A549 (cell line): Measurements from ENCODE around the gene TMEM222. TPM values are rescaled to one million over a fixed set of nuclear protein-coding genes. Genes with fewer than 3 reads are reported as not detected.

Experiments used
- ATAC-seq, 2 experiments: fragments of 200-7000 bp in 1 of 2; fragments of >200 bp in 1 of 2; cut with Nextera tagmentation in 1 of 2; cut with Tn5 transposase in 1 of 2; 3 replicates each; pipeline versions ENCODE4 v1.8.0 to v1.9.1; 2018 to 2020; ENCODE audit warnings: mild to moderate bottlenecking in 1 of 2, moderate library complexity in 1 of 2
- CTCF ChIA-PET: fragments of 300-600 bp; sonication (Branson Sonifier 250); formaldehyde crosslinking; extraction: SDS; loops from one replicate; lab custom pipeline; 2021; ENCODE audit warnings: antibody characterized with exemption, inconsistent platforms; lab: Yijun Ruan, JAX
- POLR2A ChIA-PET: fragments of 350-600 bp; formaldehyde crosslinking; extraction: SDS; loops from one replicate; lab custom pipeline; 2021; ENCODE audit warnings: antibody characterized with exemption, inconsistent platforms; lab: Yijun Ruan, JAX
- DNase-seq, 2 experiments: peaks; one replicate each; pipeline versions ENCODE4 v3.0.0 to v3.0.0-alpha.2; 2011 to 2016; ENCODE audit warnings: low read depth in 1 of 2, low spot score in 1 of 2
- FAIRE-seq: peaks from 2 replicates; lab custom pipeline; 2011; peaks lifted over from hg19 to GRCh38; lab: Jason Lieb, UNC
- H3K27ac ChIP-seq, 2 experiments: fragments of >200 bp; sonication (Bioruptor Twin); formaldehyde crosslinking; 3 replicates each; pipeline ENCODE4 v1.5.1; 2016 to 2017
- H3K4me1 ChIP-seq: fragments of >200 bp; sonication (Bioruptor Twin); formaldehyde crosslinking; 3 replicates; pipeline ENCODE4 v1.6.1; 2016
- H3K4me2 ChIP-seq: fragments of >200 bp; sonication (Bioruptor Twin); formaldehyde crosslinking; 3 replicates; pipeline ENCODE4 v1.6.1; 2016
- H3K4me3 ChIP-seq: fragments of >200 bp; sonication (Bioruptor Twin); formaldehyde crosslinking; 3 replicates; pipeline ENCODE4 v1.5.1; 2016
- H3K9me3 ChIP-seq: fragments of >200 bp; sonication (Bioruptor Twin); formaldehyde crosslinking; 3 replicates; pipeline ENCODE4 v1.6.1; 2016
- CEBPB ChIP-seq, 2 experiments: fragments of >200 bp in 1 of 2; sonication (Bioruptor Twin) in 1 of 2; formaldehyde crosslinking in 1 of 2; IDR thresholded peaks; 2 replicates each; pipeline ENCODE4 v1.6.1; 2012 to 2016
- CHD2 ChIP-seq: fragments of 150-350 bp; IDR thresholded peaks from 2 replicates; pipeline ENCODE4 v1.6.1; 2014; ENCODE audit warnings: low read length; ENCODE audit not compliant: partially characterized antibody
- CHD4 ChIP-seq: fragments of 200-600 bp; sonication (generic); IDR thresholded peaks from 2 replicates; pipeline ENCODE4 v1.6.1; 2016; ENCODE audit warnings: antibody characterized with exemption, mild to moderate bottlenecking, borderline replicate concordance
- EHMT2 ChIP-seq: fragments of 200-600 bp; sonication (generic); IDR thresholded peaks from 2 replicates; pipeline ENCODE4 v1.6.1; 2016; ENCODE audit warnings: antibody characterized with exemption, low read depth, mild to moderate bottlenecking, moderate library complexity
- ESRRA ChIP-seq: fragments of 150-350 bp; IDR thresholded peaks from 2 replicates; pipeline ENCODE4 v1.6.1; 2014; ENCODE audit warnings: mild to moderate bottlenecking, low read length, borderline replicate concordance
- FOXS1 ChIP-seq: fragments of 250-450 bp; sonication (Bioruptor Pico); IDR thresholded peaks from 2 replicates; pipeline ENCODE4 v1.5.0; 2020; ENCODE audit warnings: mild to moderate bottlenecking, moderate library complexity
- GATA3 ChIP-seq: IDR thresholded peaks from 2 replicates; pipeline ENCODE4 v1.6.1; 2012; ENCODE audit warnings: borderline replicate concordance
- HEYL ChIP-seq: fragments of 250-450 bp; sonication (Bioruptor Pico); IDR thresholded peaks from 2 replicates; pipeline ENCODE4 v1.8.0; 2021; ENCODE audit warnings: mild to moderate bottlenecking, moderate library complexity
- KDM1A ChIP-seq: fragments of 200-600 bp; sonication (generic); IDR thresholded peaks from 2 replicates; pipeline ENCODE4 v1.6.1; 2016; ENCODE audit warnings: low read depth, mild to moderate bottlenecking
- MAX ChIP-seq: IDR thresholded peaks from 2 replicates; pipeline ENCODE4 v1.6.1; 2012
- MAZ ChIP-seq: fragments of 150-350 bp; IDR thresholded peaks from 2 replicates; pipeline ENCODE4 v1.6.1; 2014; ENCODE audit warnings: antibody characterized with exemption, low read depth, low read length, borderline replicate concordance
- NFE2L2 ChIP-seq: fragments of 150-350 bp; conservative IDR thresholded peaks from 2 replicates; pipeline ENCODE4 v1.6.1; 2014; ENCODE audit warnings: low read length
- NR3C1 ChIP-seq: fragments of >200 bp; sonication (Bioruptor Twin); formaldehyde crosslinking; IDR thresholded peaks from 3 replicates; pipeline ENCODE4 v1.6.1; 2017
- PBX3 ChIP-seq: IDR thresholded peaks from 2 replicates; pipeline ENCODE4 v1.6.1; 2012
- PHF8 ChIP-seq: fragments of 200-600 bp; sonication (generic); IDR thresholded peaks from 2 replicates; pipeline ENCODE4 v1.6.1; 2016; ENCODE audit warnings: low read depth, mild to moderate bottlenecking, antibody characterized with exemption, moderate library complexity, borderline replicate concordance
- RARB ChIP-seq: fragments of 250-450 bp; sonication (Bioruptor Pico); IDR thresholded peaks from 2 replicates; pipeline ENCODE4 v1.8.0; 2021; ENCODE audit warnings: mild to moderate bottlenecking, moderate library complexity
- RCOR1 ChIP-seq: fragments of 150-350 bp; IDR thresholded peaks from 2 replicates; pipeline ENCODE4 v1.6.1; 2014; ENCODE audit warnings: antibody characterized with exemption, low read length, low read depth
- TFCP2L1 ChIP-seq: fragments of 250-450 bp; sonication (Bioruptor Pico); IDR thresholded peaks from 2 replicates; pipeline ENCODE4 v1.5.0; 2021; ENCODE audit warnings: mild to moderate bottlenecking
- TP53 ChIP-seq: fragments of 250-450 bp; sonication (Bioruptor Pico); IDR thresholded peaks from 2 replicates; pipeline ENCODE4 v1.5.0; 2021; ENCODE audit warnings: mild to moderate bottlenecking, moderate library complexity
- ZSCAN20 ChIP-seq: fragments of 250-450 bp; sonication (Bioruptor Pico); IDR thresholded peaks from 2 replicates; pipeline ENCODE4 v1.8.0; 2022; ENCODE audit warnings: mild to moderate bottlenecking, moderate library complexity
- WGBS: methylation state at CpG from one replicate; pipeline ENCODE4 v1.1.6; 2017; ENCODE audit errors: missing lambda C conversion rate; 5-methylcytosine and 5-hydroxymethylcytosine counted together
- polyA plus RNA-seq, 4 experiments: library from polyadenylated mRNA; depleted of rRNA in 3 of 4; stranded (reverse); fragments of >200 nt; fragmentation: RNase III in 1 of 4; extraction: RNeasy Plus Mini Kit Qiagen cat#74134 plus additional on column Dnase treatment in 1 of 4; gene quantifications; 2 replicates in 3 of 4; 3 replicates in 1 of 4; pipeline ENCODE4 v1.2.3, GENCODE V29; 2011 to 2017
- TF ChIP-seq, protein P1 (sequence below): fragments of 250-450 bp; sonication (Bioruptor Pico); IDR thresholded peaks from 2 replicates; pipeline ENCODE4 v1.5.0; 2021; ENCODE audit warnings: mild to moderate bottlenecking, moderate library complexity, borderline replicate concordance
- TF ChIP-seq, protein P2 (sequence below): IDR thresholded peaks from 2 replicates; pipeline ENCODE4 v1.6.1; 2012; ENCODE audit warnings: low read depth, borderline replicate concordance

The TMEM222 gene
- polyA plus RNA-seq, 2 of the 4 experiments (the other 2 are of a cell fraction): 28.4 to 30.0 TPM

- Histone ChIP-seq H3K4me1 (no peaks in the 10 kb centered on the region), H3K9me3 (no peaks in the 10 kb centered on the region), H3K4me3 (no peak overlapping the region)
- POLR2A ChIA-PET: interaction anchor here (0.6 kb wide), 2 partner anchors 12 to 285 kb away, joined by 3 to 6 read pairs; no protein-coding TSS in a partner anchor
- FAIRE-seq: no peak
- WGBS: 87% methylated on average over 12 of the region's 12 CpGs
- DNase-seq: no peak
- TF ChIP-seq MAZ (no peak), ESRRA (no peak), MAX (no peak), FOXS1 (CRISPR knock-in tag) (no peak), TFCP2L1 (CRISPR knock-in tag) (no peak), KDM1A (no peak), CHD2 (no peak), HEYL (CRISPR knock-in tag) (no peak), EHMT2 (no peak), PBX3 (no peak), NR3C1 (no peak), PHF8 (no peak), CHD4 (no peak), ZSCAN20 (CRISPR knock-in tag) (no peak), RCOR1 (no peak), GATA3 (no peak), NFE2L2 (no peak)
- TF ChIP-seq, protein P1, sequence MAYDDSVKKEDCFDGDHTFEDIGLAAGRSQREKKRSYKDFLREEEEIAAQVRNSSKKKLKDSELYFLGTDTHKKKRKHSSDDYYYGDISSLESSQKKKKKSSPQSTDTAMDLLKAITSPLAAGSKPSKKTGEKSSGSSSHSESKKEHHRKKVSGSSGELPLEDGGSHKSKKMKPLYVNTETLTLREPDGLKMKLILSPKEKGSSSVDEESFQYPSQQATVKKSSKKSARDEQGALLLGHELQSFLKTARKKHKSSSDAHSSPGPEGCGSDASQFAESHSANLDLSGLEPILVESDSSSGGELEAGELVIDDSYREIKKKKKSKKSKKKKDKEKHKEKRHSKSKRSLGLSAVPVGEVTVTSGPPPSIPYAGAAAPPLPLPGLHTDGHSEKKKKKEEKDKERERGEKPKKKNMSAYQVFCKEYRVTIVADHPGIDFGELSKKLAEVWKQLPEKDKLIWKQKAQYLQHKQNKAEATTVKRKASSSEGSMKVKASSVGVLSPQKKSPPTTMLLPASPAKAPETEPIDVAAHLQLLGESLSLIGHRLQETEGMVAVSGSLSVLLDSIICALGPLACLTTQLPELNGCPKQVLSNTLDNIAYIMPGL (CRISPR knock-in tag): no peak
- TF ChIP-seq, protein P2, sequence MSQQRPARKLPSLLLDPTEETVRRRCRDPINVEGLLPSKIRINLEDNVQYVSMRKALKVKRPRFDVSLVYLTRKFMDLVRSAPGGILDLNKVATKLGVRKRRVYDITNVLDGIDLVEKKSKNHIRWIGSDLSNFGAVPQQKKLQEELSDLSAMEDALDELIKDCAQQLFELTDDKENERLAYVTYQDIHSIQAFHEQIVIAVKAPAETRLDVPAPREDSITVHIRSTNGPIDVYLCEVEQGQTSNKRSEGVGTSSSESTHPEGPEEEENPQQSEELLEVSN: no peak
- TF ChIP-seq, all 56 proteins: peak for 0
- H3K4me2 ChIP-seq: no peak overlapping the region
- no peak for ATAC-seq
- CTCF ChIA-PET: interaction anchor here (0.6 to 1.7 kb wide), 9 partner anchors 9 to 942 kb away, joined by 3 to 10 read pairs (median 3); partner anchors contain the start of gene MAP3K6
- H3K27ac ChIP-seq: no peak overlapping the region
These were observed 56.0 kb downstream of the TMEM222 start for GRCh38 chr1:27377760-27378495.

DNA sequence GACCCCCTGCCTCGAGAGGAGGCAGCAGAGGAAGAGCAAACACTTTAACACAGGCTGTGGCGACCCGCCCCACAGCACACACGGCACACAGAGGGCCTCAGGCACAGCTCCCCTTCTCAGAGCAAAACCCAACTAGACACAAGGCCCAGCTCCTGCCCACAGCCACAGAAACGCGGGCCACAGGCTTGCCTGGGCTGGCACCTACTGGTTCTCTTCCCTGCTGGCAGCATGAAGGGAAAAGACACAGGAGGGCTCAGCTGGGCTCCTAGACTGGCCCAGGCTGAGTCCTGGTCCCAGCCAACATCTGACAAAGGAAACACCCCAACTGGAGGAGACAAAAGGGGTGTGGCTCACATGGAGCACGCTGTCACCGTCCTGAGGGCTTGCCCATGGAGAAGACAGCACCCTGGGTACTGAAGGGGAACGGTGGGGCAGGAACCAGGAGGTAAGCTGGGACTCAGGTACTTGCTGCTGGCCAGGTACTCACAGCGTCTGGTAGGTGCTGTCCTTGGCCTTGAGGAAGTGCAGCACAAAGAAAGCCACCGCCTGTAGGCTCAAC, 57.7 kb downstream of the TMEM222 start:
- FAIRE-seq (no peak), ATAC-seq (no peak; a peak in 1 of 6 replicates), DNase-seq (no peak)
- ChIA-PET CTCF (interaction anchor here (0.8 to 1.9 kb wide), 3 partner anchors 11 to 16 kb away, joined by 3 to 5 read pairs (median 3); partner anchors contain the start of gene MAP3K6), POLR2A (interaction anchor here (0.6 kb wide), 1 partner anchor 189 kb away, joined by 3 read pairs; no protein-coding TSS in a partner anchor)
- H3K27ac ChIP-seq: no peak overlapping the region
- 78% methylated on average over 2 of the region's 11 CpGs for WGBS
- TF ChIP-seq TP53: no peak
- TF ChIP-seq, protein P1 (CRISPR knock-in tag): no peak
- no peak for TF ChIP-seq RARB (CRISPR knock-in tag)
- TF ChIP-seq FOXS1 (CRISPR knock-in tag): no peak
- no peak for TF ChIP-seq CHD4
- TF ChIP-seq CEBPB (IDR thresholded peaks at IDR 0.05): no peak
- TF ChIP-seq RCOR1: no peak
- H3K4me1 ChIP-seq: no peaks in the 10 kb centered on the region
- no peak overlapping the region for H3K4me2 ChIP-seq
- H3K9me3 ChIP-seq: no peaks in the 10 kb centered on the region
- H3K4me3 ChIP-seq: no peak overlapping the region
